ENCODE data around the gene THRAP3. TPM values are rescaled to one million over a fixed set of nuclear protein-coding genes. Genes with fewer than 3 reads are reported as not detected.

The THRAP3 gene
- total and polyA plus RNA-seq, 2 of the 8 experiments (the other 6 are each of a cell fraction or from before 2014, with no cell fraction given) = 40.2 to 183 TPM

- no peak for TF ChIP-seq TAF7 (optimal IDR thresholded peaks at IDR 0.05; ENCODE audit: borderline replicate concordance, low read depth, low read length)
These were observed 115.0 kb downstream of the THRAP3 start (continued) for GRCh38 chr1:36339215-36339614.

Data from H1 (cell line).